OCI-M1 (cell line): ENCODE results near the gene RNF214.
"Not testable (repeated sequence)": the region's sequence is repeated elsewhere in the genome, so short reads cannot be mapped to it uniquely, and the experiment has no call there.

Experiments
- DNase-seq: peaks from one replicate; lab custom pipeline; 2025; lab: John Stamatoyannopoulos, UW

Gene RNF214

DNA sequence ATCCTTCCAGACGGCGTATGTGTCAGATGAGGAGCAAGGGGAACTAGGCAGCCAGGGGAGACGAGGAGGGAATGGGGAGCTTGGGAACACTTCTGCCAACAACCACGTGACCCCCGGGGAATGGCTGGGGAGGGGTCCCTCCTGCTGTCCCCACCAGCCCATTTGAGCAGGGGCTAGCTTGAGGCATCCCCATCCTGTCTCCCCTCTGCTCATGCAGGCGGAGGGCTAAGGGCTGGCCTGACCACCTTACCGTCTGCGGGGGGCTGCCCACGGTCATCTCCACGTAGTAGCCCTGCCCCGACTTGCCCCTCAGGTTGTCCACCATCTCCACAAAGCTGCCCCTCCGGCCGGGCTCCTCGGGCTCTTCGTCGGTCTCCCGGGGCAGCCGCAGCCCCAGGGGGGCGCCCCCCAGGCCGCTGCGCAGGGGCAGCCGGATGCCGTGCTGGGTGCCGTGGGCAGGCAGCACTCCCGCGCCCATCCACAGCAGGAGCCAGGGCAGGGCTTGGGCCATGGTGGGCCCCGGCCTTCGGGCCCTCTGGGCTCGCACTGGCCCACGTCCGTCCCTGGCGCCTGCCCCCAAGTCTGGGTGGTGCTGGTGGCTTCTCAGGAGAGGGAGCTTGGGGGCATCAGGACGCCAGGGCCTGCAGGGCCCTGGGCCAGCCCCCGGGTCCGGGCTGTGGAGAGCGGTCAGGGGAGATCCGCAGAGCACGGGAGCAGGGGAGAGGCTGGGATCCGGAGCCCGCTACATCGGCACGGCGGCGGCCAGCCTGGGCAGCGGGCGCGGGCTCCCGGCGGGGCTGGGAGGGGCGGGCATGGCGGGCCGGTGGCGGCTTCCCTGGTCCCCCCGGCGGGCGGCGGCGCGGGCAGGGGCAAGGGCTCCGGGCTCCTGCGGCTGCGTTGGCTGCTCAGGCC, 83.1 kb downstream of the RNF214 start:
- no peak for DNase-seq

DNA sequence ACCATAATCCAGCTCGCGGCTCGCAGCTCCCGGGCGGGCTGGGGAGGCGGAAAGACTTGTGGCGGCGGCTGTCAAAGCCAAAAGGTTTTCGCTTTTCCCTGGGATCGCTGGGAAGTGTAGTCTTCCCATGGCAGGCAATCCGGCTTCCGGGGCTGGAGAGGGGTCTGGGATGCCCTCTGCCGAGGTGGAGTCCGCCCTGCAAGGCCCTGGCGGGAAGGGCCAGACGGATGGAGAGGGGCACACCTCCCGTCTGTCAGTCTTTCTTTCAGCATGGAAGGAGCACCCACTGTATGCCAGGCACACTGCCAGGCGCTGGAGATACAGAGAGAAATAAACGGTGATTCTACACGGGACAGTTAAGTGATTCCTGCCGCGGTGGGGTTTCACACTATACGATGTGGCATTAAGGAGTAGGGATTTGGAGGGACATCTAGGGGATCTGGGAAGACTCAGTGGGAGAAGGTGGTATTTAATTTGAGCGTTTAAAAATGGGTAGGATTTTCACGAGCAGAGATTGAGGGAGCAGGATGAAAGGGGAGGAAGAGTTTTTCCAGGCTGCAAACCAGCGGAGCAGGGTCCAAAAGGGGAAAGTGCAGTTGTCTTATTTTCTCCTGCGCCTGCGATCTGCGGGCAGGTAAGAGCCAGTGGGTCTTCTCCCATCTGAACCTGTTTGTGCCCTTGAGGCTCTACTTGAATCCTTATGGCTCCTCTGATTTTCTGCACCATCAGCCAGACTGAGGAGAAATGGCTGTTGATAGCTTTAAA, 83.9 kb downstream of the RNF214 start, which contains the start of gene BACE1:
Gene BACE1 (minus strand): TSS at position 60 of the 765 bp plus-strand sequence. CDS start 461 bp downstream, outside the sequence.
- DNase-seq = peak; percentile 96

DNA sequence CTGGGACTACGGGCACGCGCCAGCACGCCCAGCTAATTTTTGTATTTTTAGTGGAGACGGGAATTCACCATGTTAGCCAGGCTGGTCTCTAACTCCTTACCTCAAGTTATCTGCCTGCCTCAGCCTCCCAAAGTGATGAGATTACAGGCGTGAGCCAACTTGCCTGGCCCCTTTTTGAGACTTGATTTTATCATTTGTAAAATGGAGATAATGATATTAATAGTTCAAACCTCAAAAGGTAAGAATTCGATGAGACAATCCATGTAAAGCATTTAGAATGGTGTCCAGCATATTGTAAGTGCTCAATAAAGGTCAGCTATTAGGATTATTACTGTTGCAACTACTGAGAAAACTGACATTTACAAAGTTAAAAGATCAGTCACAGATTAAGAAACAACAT, 86.3 kb downstream of the RNF214 start:
- no peak for DNase-seq

DNA sequence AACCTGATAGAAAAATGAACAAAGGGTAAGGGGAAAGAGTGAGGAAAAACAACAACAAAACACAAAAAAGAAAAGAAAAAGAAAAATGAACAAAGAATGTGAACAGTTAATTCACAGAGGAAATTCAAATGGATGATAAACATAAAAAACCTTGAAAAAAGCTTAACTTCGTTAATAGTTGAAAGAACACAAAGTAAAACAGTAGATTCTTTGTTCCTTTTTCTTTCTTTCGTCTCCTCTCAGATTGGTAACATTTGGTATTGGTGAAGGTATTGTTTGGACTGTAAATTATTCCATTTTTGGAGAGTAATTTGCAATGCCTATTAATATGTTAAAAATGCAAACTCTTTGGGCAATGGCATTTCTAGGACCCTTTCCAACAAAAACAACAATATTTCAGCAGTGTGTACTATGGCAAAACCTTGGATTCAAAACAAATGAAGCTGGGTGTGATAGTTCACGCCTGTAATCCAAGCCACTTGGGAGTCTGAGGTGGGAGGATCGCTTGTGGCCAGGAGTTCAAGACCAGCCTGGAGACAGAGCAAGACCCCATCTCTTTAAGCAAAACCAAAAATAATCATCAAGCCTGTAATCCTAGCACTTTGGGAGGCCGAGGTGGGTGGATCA, 86.9 kb downstream of the RNF214 start:
- no peak for DNase-seq

DNA sequence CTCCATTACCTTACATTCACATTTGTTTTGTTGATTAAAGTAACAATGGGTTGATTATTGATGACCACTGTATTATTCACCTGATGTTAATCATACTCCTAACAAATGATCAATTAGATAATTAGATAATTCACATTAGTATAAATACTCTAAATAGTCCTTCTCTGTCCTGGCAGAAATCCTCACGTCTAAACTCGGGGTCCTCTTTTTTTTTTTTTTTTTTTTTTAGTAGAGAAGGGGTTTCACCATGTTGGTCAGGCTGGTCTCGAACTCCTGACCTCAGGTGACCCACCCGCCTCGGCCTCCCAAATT, 94.7 kb downstream of the RNF214 start:
- DNase-seq = not testable (repeated sequence)

DNA sequence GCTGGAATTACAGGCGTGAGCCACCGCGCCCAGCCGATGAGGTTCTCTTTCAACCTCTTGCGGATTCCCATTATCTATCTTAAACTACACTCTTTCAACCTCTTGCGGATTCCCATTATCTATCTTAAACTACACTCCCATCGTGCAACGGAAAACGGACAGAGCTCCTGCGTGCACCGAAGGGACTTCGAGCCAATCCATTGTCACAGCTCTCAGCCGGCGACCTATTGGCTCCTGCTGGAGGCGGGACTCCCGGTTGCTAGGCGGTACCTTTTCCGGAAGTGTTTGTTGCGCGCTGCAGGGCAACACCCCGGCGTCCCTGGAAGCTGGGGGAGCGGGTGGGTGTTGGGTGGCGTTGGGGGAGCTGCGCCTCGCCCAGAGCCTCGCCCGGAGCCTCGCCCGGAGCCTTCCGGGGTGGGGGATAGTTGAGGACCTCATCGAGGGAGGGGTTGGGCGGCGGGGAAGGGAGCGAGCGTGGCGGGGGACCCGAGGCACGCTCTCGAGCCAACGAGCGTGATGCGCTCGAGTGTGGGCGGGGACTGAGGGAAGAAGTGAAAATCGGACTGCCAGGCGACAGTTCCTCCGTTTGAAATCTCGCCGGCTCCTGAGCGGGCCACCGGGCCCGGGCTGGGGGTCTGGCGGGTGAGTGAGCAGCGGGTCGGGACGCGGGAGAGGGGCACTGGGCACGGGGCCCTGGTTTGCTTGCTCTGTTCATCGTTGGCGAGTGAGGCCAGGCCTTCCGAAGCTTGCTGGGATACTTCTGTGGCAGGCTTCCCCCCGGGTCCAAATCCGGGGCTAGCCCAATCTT, 95.3 kb downstream of the RNF214 start, which contains the start of gene CEP164:
Gene CEP164 (plus strand): TSS at position 288 of the 808 bp plus-strand sequence. CDS start 10,733 bp downstream, outside the sequence.
- DNase-seq = peak; percentile 100

DNA sequence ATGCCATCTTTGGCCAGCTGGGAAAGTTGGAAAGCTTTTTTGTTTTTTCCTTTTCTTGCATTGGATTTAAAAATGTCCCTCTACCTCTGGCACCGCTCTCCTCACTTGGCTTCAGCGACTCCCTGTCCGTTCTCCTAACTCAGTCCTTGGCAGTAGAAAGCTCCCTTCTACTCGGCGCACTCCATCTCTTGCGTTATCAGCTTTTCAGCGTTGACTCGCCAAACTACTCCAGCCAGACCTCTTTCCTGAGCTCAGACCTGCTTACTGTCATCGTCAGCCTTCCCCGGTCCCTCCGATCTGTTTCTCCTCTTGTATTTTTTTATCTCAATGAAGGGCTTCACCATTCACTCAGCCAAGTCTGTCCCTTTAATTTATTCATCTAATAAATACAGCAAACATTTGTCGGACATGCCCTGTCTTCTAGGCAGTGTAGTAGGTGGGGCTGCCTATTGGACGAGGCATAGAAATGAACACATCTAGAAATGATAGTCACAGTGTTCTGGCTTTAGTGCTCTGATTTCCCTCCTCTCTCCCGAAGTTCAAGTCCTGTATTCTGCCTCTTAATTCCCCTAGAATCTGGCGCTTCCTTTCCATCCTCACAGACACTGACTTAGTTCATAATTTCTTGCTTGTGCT, 96.0 kb downstream of the RNF214 start:
- DNase-seq = peak; percentile 80

DNA sequence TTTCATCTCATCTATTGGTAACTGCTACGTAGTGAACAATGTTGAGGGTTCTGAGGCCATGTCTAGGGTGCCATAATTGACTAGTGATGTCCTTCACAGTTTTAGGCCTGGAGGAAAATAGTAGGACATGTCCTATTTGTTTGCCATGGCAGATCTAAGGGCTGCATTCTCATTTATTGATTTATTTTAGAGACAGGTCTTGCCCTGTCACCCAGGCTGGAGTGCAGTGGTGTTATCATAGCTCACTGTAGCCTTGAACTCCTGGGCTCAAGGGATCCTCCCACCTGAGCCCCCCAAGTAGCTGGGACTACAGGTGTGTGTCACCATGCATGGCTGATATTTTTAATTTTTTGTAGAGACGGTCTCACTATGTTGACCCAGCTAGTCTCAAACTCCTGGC, 100.4 kb downstream of the RNF214 start:
- no peak for DNase-seq

DNA sequence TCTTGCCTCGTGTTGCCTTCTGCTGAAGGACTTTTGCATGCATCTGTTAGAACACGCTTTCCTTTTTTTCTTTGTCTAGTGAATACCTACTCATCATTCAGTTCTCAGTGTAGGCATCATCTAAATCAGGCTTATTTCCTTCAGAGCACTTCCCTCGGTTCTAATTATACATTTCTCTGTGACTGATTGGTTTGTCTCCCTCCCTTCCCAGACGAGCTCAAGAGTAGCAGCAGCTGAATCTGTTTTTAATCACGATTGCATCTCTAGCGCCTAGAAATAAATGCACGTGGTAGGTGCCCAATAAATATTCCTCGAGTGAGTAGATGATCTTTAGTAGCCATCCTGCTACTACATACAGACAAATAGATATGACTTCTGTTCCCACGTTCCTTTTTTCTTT, 101.4 kb downstream of the RNF214 start:
- DNase-seq = no peak

DNA sequence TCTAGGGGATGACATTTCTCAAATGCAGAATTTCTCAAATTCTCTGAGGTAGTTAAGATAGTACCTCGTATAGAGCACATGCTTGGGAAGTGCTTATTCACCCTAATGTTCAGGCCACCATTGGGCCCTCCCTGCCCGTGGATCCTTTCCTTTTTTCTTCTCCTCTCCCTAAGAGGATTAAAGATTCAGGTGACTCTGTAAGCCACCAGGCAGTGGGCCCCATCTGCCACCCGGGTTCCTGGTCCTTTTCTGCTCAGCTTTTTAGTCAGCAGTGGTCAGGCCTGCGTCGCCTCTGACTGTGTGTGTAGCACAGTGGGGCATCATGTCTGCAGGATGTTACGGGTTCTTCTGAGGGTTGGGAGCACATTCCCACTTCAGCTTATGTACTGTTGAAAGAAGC, 102.4 kb downstream of the RNF214 start:
- DNase-seq = no peak

DNA sequence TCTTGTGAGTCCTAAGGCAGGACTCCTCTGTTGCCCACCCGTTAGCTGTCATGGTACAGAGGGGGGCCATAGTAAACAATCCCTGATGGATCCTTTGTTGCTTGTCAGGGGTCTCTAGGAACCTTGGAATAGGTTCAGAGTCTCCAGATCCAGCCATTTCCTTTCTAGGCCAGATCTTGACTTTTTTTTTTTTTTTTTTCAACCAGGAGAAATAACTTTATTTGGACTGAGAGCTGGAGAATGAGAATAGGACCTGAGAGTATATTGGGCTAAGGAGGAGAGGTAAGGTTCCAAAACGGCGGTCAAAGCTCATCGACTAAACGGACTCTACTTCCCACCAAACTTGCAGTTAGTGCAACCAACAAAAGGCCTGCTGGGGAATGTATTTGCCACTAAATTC, 102.9 kb downstream of the RNF214 start:
- DNase-seq = no peak
